ENCODE measurements around the gene SEMA6A.

- no peak for TF ChIP-seq CTCF (IDR thresholded peaks at IDR 0.05; ENCODE audit: low read length)
- TF ChIP-seq EZH2 (IDR thresholded peaks at IDR 0.05; ENCODE audit: borderline replicate concordance, low read length): no peak
Measured at GRCh38 chr5:116508835-116509234, 65.8 kb downstream of the SEMA6A start.
